GM19324 (cell line): Measurements from ENCODE around the gene SLC41A3.

ENCODE experiments used
- ATAC-seq: cut with Tn5 transposase; IDR thresholded peaks from one replicate; pipeline ENCODE4 v1.9.1; 2021; ENCODE audit warnings: mild to moderate bottlenecking, moderate library complexity; ENCODE audit not compliant: unreplicated experiment, low FRiP score

The SLC41A3 gene

GRCh38 chr3:126083913-126084767 is at the start of gene SLC41A3:
Gene SLC41A3, minus strand, starts transcription at chr3:126084124. Its CDS starts 15,905 bp downstream, at chr3:126068219.
- peak; percentile 96 for ATAC-seq

- no peak for ATAC-seq
Observed at GRCh38 chr3:126133606-126134005, 49.7 kb upstream of the SLC41A3 start.

GRCh38 chr3:126132751-126133511 is 49.0 kb upstream of the SLC41A3 start:
- no peak for ATAC-seq

DNA sequence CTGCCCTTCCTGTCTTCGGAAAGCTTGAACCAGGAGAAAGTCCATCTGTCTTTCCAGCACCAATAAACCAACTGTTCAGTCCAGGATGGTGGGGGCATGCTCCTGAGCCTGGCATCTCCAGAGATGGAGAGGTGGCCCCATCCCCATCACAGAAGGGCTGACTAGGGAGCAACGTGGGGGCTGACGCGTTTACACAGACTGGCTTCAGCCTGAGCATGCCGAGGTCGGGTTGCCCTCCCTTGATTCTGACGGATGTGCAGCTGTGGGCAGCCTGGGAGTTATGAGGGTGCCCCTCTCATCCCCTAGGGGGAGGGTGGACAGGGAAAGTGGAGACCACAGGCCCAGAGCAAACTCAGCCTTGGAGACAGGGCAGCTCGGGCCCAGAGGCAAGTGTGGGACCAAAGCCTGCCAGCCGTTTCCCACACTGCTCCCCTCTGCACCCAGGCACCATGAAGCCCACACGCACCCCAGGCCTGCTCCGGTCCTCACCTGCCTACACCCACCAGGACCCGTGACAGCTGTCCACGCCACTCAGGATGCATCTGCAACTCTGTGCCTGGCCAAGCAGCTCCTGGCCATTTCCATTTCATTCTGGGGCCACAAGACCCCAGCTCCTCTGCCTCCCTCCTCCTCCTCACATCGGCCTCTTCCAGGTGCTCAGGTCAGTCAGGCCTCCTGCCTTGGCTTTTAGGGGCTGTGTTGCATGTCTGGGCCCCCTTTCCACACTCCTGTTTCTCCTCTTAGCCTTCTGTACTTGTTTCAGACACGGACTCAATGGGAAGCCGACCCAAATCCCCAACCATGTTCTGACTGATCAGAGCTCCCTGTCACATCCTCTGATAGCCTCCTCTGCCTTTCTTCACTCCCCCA is 48.2 kb upstream of the SLC41A3 start:
- ATAC-seq: no peak

GRCh38 chr3:126130981-126131745 is 47.2 kb upstream of the SLC41A3 start:
- no peak for ATAC-seq

DNA sequence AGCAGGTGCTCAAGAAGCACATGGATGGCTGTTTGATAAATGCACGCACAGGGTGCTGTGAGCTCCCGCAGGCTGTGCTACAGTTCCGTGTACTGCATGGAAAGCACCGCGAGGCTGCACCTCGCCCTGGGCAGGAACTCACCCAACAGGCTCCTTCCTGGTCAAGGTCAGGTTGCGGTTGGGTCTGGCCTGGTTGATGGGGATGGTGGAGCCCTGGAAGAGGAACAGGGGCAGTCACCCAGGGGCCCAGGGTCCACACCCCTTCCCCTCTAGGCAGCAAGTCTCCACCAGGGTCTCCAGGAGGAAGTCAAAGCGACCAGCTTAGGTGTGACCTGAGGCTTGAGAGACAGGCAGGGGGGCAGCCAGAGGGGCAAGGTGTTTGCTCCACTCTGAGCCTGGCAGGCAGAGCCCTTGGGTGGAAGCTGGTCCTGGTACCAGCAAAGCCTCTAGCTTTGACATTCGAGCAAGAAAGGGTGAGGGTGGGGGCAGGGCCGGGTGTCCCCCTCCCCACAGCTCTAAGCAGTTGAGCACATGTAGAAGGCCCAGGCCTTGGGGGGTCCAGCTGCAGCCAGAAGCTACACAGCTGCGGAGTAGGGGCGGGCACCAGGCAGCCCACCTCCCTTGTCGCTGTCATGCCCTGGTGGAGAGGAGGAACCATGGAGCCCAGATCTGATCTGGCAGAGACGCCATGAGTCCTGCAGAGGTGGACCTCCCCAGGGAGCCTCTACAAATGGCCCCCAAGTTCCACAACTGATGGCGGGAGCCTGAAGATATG is 46.3 kb upstream of the SLC41A3 start:
- ATAC-seq: no peak

- ATAC-seq: no peak
Observed at GRCh38 chr3:126129398-126129891, 45.5 kb upstream of the SLC41A3 start.

DNA sequence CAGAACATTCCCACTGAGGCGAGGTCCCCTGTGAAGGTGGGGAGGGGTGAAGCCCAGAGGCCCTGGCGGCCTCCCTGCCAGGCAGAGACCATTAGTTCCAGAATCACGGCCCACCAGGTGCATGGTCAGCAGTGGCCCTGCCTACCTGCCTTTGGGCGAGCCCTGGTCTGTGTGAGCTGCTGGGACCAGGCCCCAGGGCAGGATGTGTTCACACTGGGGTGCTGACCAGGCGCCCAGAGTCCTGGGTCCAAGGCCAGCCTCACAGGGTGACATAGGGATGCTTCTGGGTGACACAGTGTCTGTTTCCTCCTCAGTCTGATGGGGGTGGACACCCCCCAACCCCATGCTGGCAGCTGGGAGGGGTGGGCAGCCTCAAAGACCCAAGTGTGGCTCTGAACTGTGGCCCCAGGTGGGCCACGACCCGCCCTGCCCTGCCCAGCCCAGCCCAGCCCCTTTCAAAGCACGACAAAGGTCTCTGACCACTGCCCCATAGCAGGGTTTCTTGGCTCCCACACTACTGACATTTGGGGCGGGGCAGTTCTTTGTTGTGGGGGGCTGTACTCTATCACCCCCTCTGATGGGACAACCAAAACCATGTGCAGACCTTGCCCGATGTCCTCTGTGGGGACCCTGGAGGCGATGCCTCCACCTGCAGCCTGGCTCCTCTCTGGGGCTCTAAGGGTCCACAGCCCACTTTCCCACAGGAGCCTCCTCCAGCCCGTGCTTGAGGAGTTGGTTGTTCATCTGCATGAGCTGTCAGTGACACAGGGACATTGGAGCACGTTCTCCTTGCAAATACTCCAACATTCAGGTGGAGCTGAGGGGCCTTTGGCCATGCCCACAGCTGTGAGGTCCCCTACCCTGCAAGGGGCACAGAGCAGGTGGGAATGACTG is 44.8 kb upstream of the SLC41A3 start:
- ATAC-seq: no peak

GRCh38 chr3:126127904-126128303 is 44.0 kb upstream of the SLC41A3 start:
- ATAC-seq: no peak

DNA sequence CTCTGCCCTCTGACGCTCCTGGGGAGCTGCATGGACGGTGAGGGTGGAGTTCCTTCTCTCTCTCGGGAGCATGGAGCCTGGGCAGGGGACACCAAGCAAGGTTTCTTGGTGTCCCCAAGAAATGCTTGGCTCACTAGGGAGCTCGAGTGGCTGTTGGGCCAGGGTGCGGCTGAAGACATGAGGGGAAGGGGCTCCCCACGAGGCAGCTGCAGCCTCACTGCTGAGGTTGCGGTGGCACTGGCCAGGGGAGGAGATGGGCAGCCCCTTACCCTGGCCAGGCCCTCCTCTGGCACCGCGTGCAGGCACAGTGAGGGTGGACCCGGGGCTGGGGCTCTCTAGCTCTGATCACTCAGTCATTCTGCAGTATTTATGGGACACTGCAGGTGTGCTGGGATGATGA is 43.5 kb upstream of the SLC41A3 start:
- no peak for ATAC-seq

- no peak for ATAC-seq
Observed at GRCh38 chr3:126126811-126127431, 43.0 kb upstream of the SLC41A3 start.

- ATAC-seq: no peak
Observed at GRCh38 chr3:126126286-126126685, 42.4 kb upstream of the SLC41A3 start.

DNA sequence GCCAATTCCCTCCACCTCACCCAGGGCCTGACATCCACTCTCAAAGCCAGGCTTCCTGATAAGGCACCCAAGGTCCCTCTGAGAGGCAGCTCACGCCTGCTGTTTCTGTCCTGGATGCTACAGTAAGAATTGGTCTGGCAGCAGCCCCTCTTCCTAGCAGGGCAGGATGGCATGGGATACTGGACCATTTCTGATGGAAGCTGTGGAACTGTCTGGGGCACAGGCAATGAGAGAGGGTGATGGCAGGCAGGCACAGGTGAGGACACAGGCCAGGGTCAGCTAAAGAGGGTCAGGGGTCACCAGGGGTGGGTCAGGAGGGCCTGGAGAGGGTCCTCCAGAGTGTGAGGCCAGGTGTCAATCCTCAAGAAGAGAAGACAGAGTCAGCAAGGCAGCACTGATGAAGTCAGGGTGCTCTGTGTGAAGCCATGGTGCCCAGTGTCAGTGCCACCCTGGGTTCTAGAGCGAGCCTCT is 41.9 kb upstream of the SLC41A3 start:
- no peak for ATAC-seq

- ATAC-seq: no peak
Observed at GRCh38 chr3:126125341-126125740, 41.4 kb upstream of the SLC41A3 start.

DNA sequence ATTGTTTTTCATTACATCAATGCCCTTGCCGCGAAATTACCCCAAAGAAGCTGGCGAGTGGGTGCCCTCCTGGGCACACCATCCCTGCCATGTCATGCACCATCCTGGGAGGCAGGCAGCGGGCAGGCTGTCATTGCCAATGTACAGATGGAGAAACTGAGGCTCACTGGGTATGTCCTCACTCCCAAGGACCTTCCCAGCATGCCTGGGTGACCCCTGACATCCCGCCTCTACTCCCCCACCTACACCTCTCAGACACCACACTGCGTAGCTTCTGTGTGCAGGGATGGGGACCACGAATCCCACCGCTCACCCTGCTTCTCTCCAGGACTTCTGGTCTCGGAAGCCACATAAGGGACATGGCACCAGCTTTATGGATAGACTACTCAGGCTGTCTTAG is 41.0 kb upstream of the SLC41A3 start:
- ATAC-seq: no peak

- no peak for ATAC-seq
Observed at GRCh38 chr3:126124148-126124868, 40.4 kb upstream of the SLC41A3 start.

DNA sequence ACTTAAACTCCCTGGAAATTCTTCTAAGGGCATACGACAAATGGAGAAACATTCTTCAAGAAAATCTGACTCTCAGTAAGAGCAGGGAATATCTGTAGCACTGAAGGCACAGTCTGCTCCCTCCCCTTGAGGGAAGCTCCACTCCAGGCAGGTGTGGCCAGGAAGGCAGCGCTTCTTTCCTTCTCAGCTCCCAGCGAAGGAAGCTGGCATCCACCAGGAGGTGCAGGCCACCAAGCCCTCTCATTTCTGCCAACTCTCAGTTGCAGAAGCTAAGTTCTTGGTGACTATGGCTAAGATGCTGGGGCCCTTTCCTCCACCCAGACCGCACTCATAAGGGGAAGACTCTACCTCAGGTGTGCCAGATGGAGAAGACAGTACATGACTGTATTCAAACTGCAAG is 37.7 kb upstream of the SLC41A3 start:
- no peak for ATAC-seq
